ENCODE measurements around the gene RBM28. TPM values are rescaled to one million over a fixed set of nuclear protein-coding genes. Genes with fewer than 3 reads are reported as not detected.

The RBM28 gene
- total RNA-seq, 1 experiment from 2014 or later: 70.0 TPM

DNA sequence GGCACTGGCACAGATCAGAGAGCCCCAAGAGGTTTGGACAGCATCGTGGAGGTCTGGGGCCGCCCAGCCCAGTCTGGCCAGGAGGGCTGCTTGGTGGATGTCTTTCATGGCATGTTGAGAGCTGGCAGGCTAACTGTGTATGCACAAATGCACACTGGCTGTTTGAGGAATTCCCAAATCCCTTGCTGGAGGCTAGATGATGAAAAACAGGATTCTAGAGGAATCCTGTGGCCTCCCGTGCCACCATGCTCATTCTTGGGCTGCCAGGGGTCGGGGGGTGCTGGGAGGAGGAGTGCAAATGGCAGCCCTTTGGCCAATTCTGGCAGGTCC is 76.1 kb downstream of the RBM28 start:
- Histone ChIP-seq H3K14ac (ENCODE audit: insufficient read depth, low read length) (0 out of 2 replicates have a peak overlapping the region, but pooled peaks have one; percentile 6), H3K9ac (ENCODE audit: extremely low read depth, insufficient read length, low read length) (no peak overlapping the region), H3K9me3 (ENCODE audit: control insufficient read depth, low read depth, low read length) (no peaks in the 10 kb centered on the region), H2AFZ (ENCODE audit: low read length) (no peak overlapping the region), H2BK5ac (ENCODE audit: insufficient read length, low read length) (no peak overlapping the region), H2BK12ac (ENCODE audit: insufficient read length, low read depth, low read length) (no peak overlapping the region), H3K79me1 (ENCODE audit: insufficient read depth, low read depth, low read length, poor library complexity, severe bottlenecking) (no peaks in the 10 kb centered on the region), H4K20me1 (ENCODE audit: control insufficient read depth, insufficient read depth, insufficient read length) (no peaks in the 10 kb centered on the region), H3K23me2 (ENCODE audit: insufficient read length, low read depth, low read length, poor library complexity, severe bottlenecking) (no peaks in the 10 kb centered on the region), H2BK120ac (ENCODE audit: low read depth, low read length, poor library complexity, severe bottlenecking) (no peak overlapping the region), H3K56ac (ENCODE audit: insufficient read length, low read depth, low read length) (no peak overlapping the region), H3K23ac (ENCODE audit: insufficient read length, low read depth, low read length) (no peak overlapping the region), H2AK5ac (ENCODE audit: insufficient read length, low read length) (no peak overlapping the region), H3K4me2 (ENCODE audit: insufficient read depth, insufficient read length, low read length) (peak overlapping the region; percentile 57), H4K5ac (ENCODE audit: insufficient read length, low read depth, low read length) (no peak overlapping the region), H3K27me3 (ENCODE audit: insufficient read depth, low read length) (no peaks in the 10 kb centered on the region), H4K91ac (ENCODE audit: insufficient read length, low read depth, low read length) (no peak overlapping the region), H3K79me2 (ENCODE audit: insufficient read depth, low read length) (no peaks in the 10 kb centered on the region), H3T11ph (ENCODE audit: low read length) (no peak overlapping the region), H2BK20ac (ENCODE audit: low read depth, low read length, poor library complexity, severe bottlenecking) (no peak overlapping the region), H3K27ac (ENCODE audit: insufficient read length, low read depth, low read length) (no peak overlapping the region), H3K18ac (ENCODE audit: insufficient read length, low read depth, low read length) (no peak overlapping the region), H3K4me1 (ENCODE audit: insufficient read depth, low read length) (peaks cover 9% of the 10 kb centered on the region; the same call in 1 of the 2 replicates), H2BK15ac (ENCODE audit: low read depth, low read length) (no peak overlapping the region), H3K4ac (ENCODE audit: low read depth, low read length) (no peak overlapping the region), H4K8ac (replicated peaks; ENCODE audit: insufficient read length, low read depth, low read length) (no peak overlapping the region)
- TF ChIP-seq, protein P1, sequence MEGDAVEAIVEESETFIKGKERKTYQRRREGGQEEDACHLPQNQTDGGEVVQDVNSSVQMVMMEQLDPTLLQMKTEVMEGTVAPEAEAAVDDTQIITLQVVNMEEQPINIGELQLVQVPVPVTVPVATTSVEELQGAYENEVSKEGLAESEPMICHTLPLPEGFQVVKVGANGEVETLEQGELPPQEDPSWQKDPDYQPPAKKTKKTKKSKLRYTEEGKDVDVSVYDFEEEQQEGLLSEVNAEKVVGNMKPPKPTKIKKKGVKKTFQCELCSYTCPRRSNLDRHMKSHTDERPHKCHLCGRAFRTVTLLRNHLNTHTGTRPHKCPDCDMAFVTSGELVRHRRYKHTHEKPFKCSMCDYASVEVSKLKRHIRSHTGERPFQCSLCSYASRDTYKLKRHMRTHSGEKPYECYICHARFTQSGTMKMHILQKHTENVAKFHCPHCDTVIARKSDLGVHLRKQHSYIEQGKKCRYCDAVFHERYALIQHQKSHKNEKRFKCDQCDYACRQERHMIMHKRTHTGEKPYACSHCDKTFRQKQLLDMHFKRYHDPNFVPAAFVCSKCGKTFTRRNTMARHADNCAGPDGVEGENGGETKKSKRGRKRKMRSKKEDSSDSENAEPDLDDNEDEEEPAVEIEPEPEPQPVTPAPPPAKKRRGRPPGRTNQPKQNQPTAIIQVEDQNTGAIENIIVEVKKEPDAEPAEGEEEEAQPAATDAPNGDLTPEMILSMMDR (conservative IDR thresholded peaks at IDR 0.05): no peak
- no peak for DNase-seq
- Mint-ChIP-seq H3K27ac (peak overlapping the region; percentile 95; a peak in 6 of 7 replicates), H3K4me1 (peaks cover 46 to 59% of the 10 kb centered on the region in 2 experiments), H3K27me3 (ENCODE audit: low read depth) (peaks cover 3% of the 10 kb centered on the region), H3K36me3 (ENCODE audit: insufficient read depth in 1 of 3, low read depth in 3 of 3) (no peaks in the 10 kb centered on the region), H3K9me3 (no peaks in the 10 kb centered on the region; a peak in 1 of 5 replicates), H3K4me3 (peak overlapping the region; percentile 50 to 69)
- no CpG with 5 or more reads among the region's 4 CpGs for WGBS (ENCODE audit: extremely low coverage, insufficient read length, low lambda C conversion rate)
